Measurements from ENCODE around the gene BRAT1.

The BRAT1 gene

DNA sequence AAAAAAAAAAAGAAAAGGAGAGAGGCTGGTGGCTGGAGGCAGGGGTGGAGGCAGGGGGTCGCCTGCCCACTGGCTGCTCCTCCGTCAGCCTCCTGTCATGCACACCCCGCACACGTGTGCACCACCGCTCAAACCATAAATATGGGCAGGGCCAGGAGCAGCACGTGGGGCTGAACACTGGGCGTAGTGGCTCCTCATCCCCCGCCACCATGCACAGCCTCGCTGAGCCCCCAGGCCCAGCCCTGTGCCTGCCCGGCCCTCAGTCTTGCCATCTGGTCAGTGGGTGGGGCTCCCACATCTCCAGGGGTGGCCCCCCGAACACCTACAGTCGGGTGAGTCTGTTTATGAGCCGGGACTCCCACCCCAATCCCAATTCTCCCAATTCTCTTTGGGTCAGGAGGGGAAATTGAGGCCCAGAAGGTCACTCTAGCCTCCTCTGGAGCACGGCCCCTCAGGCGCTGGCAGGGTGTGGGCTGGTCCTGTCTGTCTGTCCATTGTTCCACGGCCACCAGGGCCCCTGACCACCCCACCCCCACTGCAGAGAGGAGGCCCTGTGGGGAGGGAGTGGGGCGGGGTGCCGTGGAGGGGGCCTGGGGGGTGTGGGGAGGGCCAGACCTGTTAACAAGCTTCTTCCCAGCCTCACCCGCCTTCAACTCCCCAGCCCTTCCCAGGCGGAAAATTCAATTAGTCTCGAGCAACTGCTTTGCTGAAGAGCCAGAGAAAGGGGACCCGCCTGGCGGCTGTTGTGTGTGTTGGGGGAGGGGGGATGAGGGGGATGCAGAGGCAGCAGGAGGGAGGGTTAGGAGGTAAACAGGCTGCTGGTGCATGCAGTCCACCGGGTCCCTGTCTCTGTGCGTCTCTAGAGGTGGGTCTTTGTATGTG, 59.7 kb downstream of the BRAT1 start:
- peak; percentile 83 for DNase-seq (ENCODE audit: low spot score)

DNA sequence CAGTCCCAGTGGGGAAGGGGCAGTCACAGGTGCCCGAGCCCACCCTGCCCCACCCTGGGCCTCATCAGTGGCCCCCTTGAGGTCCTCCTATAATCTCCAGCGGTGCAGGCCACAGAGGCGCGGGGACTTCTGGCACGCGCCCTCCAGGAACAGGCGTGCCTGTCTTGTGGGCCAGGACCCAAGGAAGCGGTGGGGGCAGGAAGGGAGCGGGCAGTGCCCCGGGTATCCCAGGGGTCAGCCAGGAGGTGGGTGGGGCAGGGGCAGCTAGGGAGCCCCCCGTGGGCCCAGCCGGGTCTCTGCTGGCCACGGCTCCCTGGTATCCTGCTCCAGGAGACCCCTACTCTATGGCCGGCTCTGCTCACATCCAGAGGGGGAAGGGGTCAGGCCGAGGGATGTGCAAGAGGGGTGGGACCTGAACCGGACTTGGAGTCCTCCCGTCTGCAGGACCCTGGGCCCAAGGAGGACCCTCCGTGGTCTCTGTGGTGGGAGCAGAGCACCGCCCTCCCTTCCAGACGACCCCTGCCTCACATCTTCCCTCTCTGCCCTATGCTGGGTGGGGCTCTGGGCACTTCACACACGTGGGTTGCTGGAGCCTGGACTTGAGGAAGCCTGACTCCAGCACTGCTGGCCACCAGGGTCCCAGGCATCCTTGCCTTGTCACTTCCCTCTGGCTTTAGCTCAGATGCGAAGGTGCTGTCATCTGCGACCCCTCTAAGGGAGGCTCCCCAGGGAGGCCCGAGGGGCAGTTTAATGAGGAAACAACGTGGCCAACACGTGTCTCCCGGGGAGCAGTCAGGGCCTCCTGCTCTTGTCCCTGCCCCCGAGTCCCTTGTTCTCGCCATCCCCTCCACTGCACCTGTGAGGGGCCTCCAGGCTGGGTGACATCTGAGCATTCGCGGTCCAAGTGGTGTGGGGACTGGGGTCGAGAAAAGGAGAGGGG, 60.9 kb downstream of the BRAT1 start:
- DNase-seq (ENCODE audit: low spot score), result no peak

DNA sequence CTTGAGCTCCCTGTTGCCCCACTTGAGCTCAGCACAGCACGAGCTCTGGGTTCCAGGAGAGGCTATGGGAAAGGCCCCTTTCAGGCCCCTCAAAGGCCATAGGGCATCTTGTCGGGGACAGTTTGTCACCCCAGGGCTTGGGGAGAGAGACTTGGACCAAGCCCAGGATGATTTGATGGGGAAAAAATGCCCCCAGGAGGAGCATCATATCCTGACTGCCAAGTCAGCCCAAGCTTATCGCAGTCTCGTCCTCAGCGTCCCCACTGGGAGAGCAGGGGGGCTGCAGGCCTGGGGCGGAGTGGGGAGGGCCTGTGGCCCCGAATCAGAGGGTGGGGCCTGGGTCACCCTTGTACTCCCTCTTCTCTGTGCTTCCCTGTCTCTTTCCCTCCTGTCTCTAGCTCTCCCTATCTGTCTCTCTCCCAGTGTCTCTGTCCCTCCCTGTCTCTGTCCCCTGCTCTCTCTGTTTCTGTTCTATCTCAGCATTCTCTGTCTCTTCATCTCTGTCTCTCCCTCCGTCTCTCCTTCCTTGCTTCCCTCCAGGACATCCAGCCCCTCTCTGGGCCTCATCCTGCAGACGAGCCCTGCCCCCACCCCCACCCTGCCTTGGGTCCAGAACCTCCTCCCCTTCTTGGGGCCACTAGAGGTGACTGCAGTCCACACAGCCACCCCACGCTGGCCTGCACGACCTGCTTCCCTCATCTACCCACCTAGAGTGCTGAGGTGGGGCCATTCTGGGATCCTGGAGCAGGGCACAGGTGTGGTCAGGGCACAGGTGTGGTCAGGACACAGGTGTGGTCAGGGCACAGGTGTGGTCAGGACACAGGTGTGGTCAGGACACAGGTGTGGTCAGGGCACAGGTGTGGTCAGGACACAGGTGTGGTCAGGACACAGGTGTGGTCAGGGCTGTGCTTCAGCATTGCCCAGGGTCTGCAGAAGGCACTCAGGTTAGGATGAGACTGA, 61.8 kb downstream of the BRAT1 start:
- DNase-seq (ENCODE audit: low spot score), result no peak

DNA sequence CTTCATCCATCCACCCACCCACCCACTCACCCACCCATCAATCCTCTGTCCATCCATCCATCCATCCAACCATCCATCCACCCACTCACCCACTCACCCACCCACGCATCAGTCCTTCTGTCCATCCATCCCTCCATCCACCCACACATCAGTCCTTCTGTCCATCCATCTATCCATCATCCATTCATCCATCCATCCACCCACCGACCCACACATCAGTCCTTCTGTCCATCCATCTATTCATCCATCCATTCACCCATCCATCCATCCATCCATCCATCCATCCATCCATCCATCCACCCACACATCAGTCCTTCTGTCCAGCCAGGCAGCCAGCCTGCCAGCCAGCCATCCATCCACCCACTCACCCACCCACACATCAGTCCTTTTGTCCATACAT, 63.3 kb downstream of the BRAT1 start:
- no peak for DNase-seq (ENCODE audit: low spot score)

DNA sequence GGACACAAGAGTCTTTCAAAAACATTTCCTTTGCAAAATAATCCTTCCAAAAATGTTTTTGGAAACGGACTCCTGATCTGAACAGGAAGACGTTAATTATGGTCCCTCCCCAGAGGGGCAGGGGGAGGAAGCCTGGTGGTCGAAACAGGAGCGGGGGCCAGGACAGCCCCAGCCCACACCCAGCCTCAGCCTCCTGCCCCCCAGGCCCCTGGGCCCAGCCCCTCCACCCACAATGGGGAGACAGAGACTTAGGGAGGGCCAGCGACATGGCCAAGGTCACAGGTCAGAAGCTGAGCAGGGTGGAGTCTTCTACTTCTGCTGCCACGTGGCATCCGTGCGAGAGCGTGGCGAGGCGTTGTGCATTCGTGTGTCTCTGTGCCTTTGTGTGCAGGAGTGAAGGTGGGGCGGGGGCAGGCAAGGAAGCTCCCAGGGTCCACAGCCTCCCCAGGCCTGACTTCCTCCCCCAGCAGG, 65.1 kb downstream of the BRAT1 start:
- no peak for DNase-seq (ENCODE audit: low spot score)

DNA sequence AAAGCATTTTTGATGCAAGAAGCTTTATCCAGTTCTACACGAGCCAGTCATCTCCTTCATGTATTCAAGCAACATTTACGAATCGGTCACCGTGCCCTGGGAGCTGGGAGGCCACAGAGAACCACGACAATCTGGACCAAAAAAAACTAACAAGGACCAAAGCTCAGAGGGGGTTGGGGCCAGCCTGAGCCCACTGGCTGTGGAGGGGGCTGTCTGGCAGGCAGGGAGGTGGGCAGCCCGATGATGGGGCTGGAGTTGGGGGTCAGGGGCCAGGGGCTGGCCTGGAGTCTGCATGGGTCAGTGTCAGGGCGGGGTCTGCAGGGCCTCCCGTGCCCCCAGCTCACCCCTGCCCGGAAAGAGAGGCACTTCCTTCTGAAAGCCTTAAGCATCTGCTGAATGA, 66.6 kb downstream of the BRAT1 start:
- DNase-seq (ENCODE audit: low spot score), result no peak

DNA sequence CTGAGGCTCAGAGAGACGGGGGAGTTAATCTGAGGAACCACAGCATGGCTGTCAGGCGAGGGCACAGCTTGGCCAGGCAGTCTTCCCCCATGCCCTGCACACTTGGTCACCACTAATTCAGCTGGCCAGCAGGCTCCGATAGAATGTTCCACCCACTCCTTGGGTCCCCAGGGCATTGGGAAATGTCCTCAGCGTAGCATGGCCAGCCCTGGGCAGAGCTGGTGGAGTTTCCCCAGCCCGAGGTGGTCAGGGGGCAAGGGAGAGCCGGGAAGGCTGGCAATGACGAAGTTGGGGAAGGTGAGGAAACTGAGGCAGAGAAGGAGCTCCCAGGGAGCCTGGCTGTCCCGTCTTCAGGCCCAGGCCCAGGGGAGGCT, 67.1 kb downstream of the BRAT1 start:
- no peak for DNase-seq (ENCODE audit: low spot score)

Data from iPS-NIHi11 (cell line).